Upper lobe of left lung (tissue), 6 donors: ENCODE data around the gene RFTN2. TPM values are rescaled to one million over a fixed set of nuclear protein-coding genes. Genes with fewer than 3 reads are reported as not detected.

Experiments used
- ATAC-seq, 2 donors: fragments of 200-7000 bp; cut with Tn5 transposase; one replicate each; pipeline ENCODE4 v1.9.1; 2022; ENCODE audit warnings: mild to moderate bottlenecking in 2 of 2, moderate library complexity in 2 of 2; ENCODE audit not compliant: low FRiP score in 2 of 2
- DNase-seq, 2 donors: peaks; one replicate each; pipeline ENCODE4 v3.0.0-alpha.2; 2019 to 2020
- H3K27ac ChIP-seq, 4 donors: fragments of 200-600 bp; sonication (generic); one replicate each; pipeline ENCODE4 v1.5.1; 2016 to 2019
- H3K27me3 ChIP-seq, 4 donors: fragments of 200-600 bp; sonication (generic); one replicate each; pipeline ENCODE4 v1.5.1; 2017 to 2019
- H3K36me3 ChIP-seq, 4 donors: fragments of 200-600 bp; sonication (generic); one replicate each; pipeline ENCODE4 v1.5.1; 2016 to 2019
- H3K4me1 ChIP-seq, 4 donors: fragments of 200-600 bp; sonication (generic); one replicate each; pipeline ENCODE4 v1.5.1; 2018 to 2019
- H3K4me3 ChIP-seq, 4 donors: fragments of 200-600 bp; sonication (generic); one replicate each; pipeline ENCODE4 v1.5.1; 2017 to 2019; ENCODE audit warnings: mild to moderate bottlenecking in 2 of 4, moderate library complexity in 1 of 4
- H3K9me3 ChIP-seq, 4 donors: fragments of 200-600 bp; sonication (generic); one replicate each; pipeline ENCODE4 v1.5.1; 2018 to 2019
- CTCF ChIP-seq, 6 experiments: fragments of 450-650 bp in 4 of 6; fragments of 200-600 bp in 2 of 6; sonication (generic) in 2 of 6; IDR thresholded peaks; one replicate each; pipeline ENCODE4 v1.5.1; 2016 to 2019; ENCODE audit warnings: antibody characterized with exemption in 6 of 6
- EP300 ChIP-seq, 4 donors: sonication (generic); formaldehyde crosslinking; IDR thresholded peaks; one replicate each; pipeline ENCODE4 v1.5.1; 2017; ENCODE audit warnings: antibody characterized with exemption in 4 of 4, control low read depth in 2 of 4
- POLR2A ChIP-seq, 4 donors: fragments of 450-650 bp; IDR thresholded peaks; one replicate each; pipeline ENCODE4 v1.5.1; 2016 to 2017; ENCODE audit warnings: antibody characterized with exemption in 4 of 4, mild to moderate bottlenecking in 2 of 4
- POLR2AphosphoS5 ChIP-seq, 2 donors: sonication (generic); formaldehyde crosslinking; IDR thresholded peaks; one replicate each; pipeline ENCODE4 v1.5.1; 2017; ENCODE audit warnings: antibody characterized with exemption in 2 of 2
- WGBS, 2 donors: methylation state at CpG; one replicate each; pipeline ENCODE4 v1.1.5; 2017 to 2018; 5-methylcytosine and 5-hydroxymethylcytosine counted together
- total RNA-seq, 6 donors: library from RNA; depleted of rRNA in 4 of 6; stranded (reverse); fragments of >200 nt in 4 of 6; gene quantifications; one replicate each; pipeline versions ENCODE4 v1.1.0 to v1.2.1, GENCODE V29; 2016 to 2021
- donor health status: DM: no; HTN: no; CAD: no; lungs with moderate emphysema.
- donor health status: DM: no; HTN: yes; CAD: no; lungs with severe emphysema.

RFTN2 gene
- total RNA-seq, 6 donors from 2014 or later, result 1.0 to 7.0 (median 2.8) TPM

- Histone ChIP-seq H3K36me3 (no peaks in the 10 kb centered on the region), H3K4me1 (no peaks in the 10 kb centered on the region), H3K4me3 (no peak overlapping the region), H3K27ac (no peak overlapping the region), H3K27me3 (no peaks in the 10 kb centered on the region), H3K9me3 (no peaks in the 10 kb centered on the region)
- ATAC-seq, result no peak
- TF ChIP-seq CTCF (IDR thresholded peaks at IDR 0.05) (no peak), POLR2A (IDR thresholded peaks at IDR 0.05) (no peak), EP300 (IDR thresholded peaks at IDR 0.05) (no peak), POLR2AphosphoS5 (IDR thresholded peaks at IDR 0.05) (no peak)
- DNase-seq, result no peak
Measured at GRCh38 chr2:197633109-197633657, 42.2 kb downstream of the RFTN2 start.

GRCh38 chr2:197628043-197628500, 47.3 kb downstream of the RFTN2 start:
- Histone ChIP-seq H3K9me3 (no peaks in the 10 kb centered on the region), H3K4me3 (no peak overlapping the region), H3K27me3 (no peaks in the 10 kb centered on the region), H3K27ac (no peak overlapping the region), H3K36me3 (no peaks in the 10 kb centered on the region), H3K4me1 (no peaks in the 10 kb centered on the region)
- TF ChIP-seq EP300 (IDR thresholded peaks at IDR 0.05) (no peak), CTCF (IDR thresholded peaks at IDR 0.05) (no peak), POLR2A (IDR thresholded peaks at IDR 0.05) (no peak), POLR2AphosphoS5 (IDR thresholded peaks at IDR 0.05) (no peak)
- DNase-seq (no peak), ATAC-seq (no peak)
- 49 to 51% methylated on average over 4 of the region's 4 CpGs for WGBS, 2 donors

- TF ChIP-seq EP300 (IDR thresholded peaks at IDR 0.05) (no peak), CTCF (IDR thresholded peaks at IDR 0.05) (no peak), POLR2AphosphoS5 (IDR thresholded peaks at IDR 0.05) (no peak), POLR2A (IDR thresholded peaks at IDR 0.05) (no peak)
- Histone ChIP-seq H3K27ac (no peak overlapping the region), H3K4me1 (no peaks in the 10 kb centered on the region), H3K27me3 (no peaks in the 10 kb centered on the region), H3K9me3 (no peaks in the 10 kb centered on the region), H3K4me3 (no peak overlapping the region), H3K36me3 (no peaks in the 10 kb centered on the region)
- DNase-seq (no peak), ATAC-seq (no peak)
- 64 to 70% methylated on average over 7 of the region's 7 CpGs for WGBS, 2 donors
Measured at GRCh38 chr2:197626965-197627625, 48.3 kb downstream of the RFTN2 start.

- 61 to 63% methylated on average over 1 of the region's 1 CpG for WGBS, 2 donors
- no peak overlapping the region for H3K4me3 ChIP-seq
- no peaks in the 10 kb centered on the region for H3K9me3 ChIP-seq
Measured at GRCh38 chr2:197620133-197620532, 55.3 kb downstream of the RFTN2 start.

More at GRCh38 chr2:197620133-197620532, 55.3 kb downstream of the RFTN2 start:
- Histone ChIP-seq H3K36me3 (no peaks in the 10 kb centered on the region), H3K27ac (no peak overlapping the region), H3K27me3 (no peaks in the 10 kb centered on the region), H3K4me1 (peaks cover 0 to 3% (median 0%) of the 10 kb centered on the region in 4 donors)
- TF ChIP-seq POLR2A (IDR thresholded peaks at IDR 0.05), result no peak
- no peak for TF ChIP-seq POLR2AphosphoS5 (IDR thresholded peaks at IDR 0.05)
- no peak for TF ChIP-seq CTCF (IDR thresholded peaks at IDR 0.05)
- no peak for ATAC-seq
- DNase-seq, result no peak
